HTR-8/SVneo (cell line): ENCODE results near the gene GPR179.
"Not testable (repeated sequence)": the region's sequence is repeated elsewhere in the genome, so short reads cannot be mapped to it uniquely, and the experiment has no call there.

ENCODE experiments used
- DNase-seq: peaks from one replicate; pipeline ENCODE4 v3.0.0; 2011; ENCODE audit warnings: low spot score, mixed read lengths; ENCODE audit not compliant: insufficient read length
- FAIRE-seq: peaks from 2 replicates; lab custom pipeline; 2011; peaks lifted over from hg19 to GRCh38; lab: Jason Lieb, UNC

Gene GPR179

GRCh38 chr17:38325221-38325851 lies 18.4 kb downstream of the GPR179 start:
- FAIRE-seq (no peak), DNase-seq (no peak)

- DNase-seq: no peak
- no peak for FAIRE-seq
Measured at GRCh38 chr17:38324772-38325171, 19.0 kb downstream of the GPR179 start.

- no peak for DNase-seq
- no peak for FAIRE-seq
Measured at GRCh38 chr17:38324141-38324697, 19.5 kb downstream of the GPR179 start.

- no peak for FAIRE-seq
- no peak for DNase-seq
Measured at GRCh38 chr17:38322897-38323296, 20.9 kb downstream of the GPR179 start.

GRCh38 chr17:38322156-38322779 lies 21.5 kb downstream of the GPR179 start:
- FAIRE-seq (no peak), DNase-seq (peak; percentile 78)

- DNase-seq (no peak), FAIRE-seq (no peak)
Measured at GRCh38 chr17:38320482-38320881, 23.3 kb downstream of the GPR179 start.

GRCh38 chr17:38317081-38317480 lies 26.7 kb downstream of the GPR179 start:
- DNase-seq (no peak), FAIRE-seq (no peak)

- FAIRE-seq (no peak), DNase-seq (no peak)
Measured at GRCh38 chr17:38315497-38315896, 28.3 kb downstream of the GPR179 start.

- peak; percentile 97 for DNase-seq
- FAIRE-seq: not testable (repeated sequence)
Measured at GRCh38 chr17:38296834-38297517, 46.8 kb downstream of the GPR179 start, which contains the start of gene MRPL45. Gene MRPL45, plus strand, starts transcription at chr17:38297168. Its CDS starts 16 bp downstream, at chr17:38297184.

GRCh38 chr17:38295602-38296365 lies 48.0 kb downstream of the GPR179 start:
- not testable (repeated sequence) for FAIRE-seq, DNase-seq

GRCh38 chr17:38289760-38290159 lies 54.0 kb downstream of the GPR179 start:
- FAIRE-seq, DNase-seq: not testable (repeated sequence)

- DNase-seq, FAIRE-seq: not testable (repeated sequence)
Measured at GRCh38 chr17:38288217-38288827, 55.4 kb downstream of the GPR179 start.

- DNase-seq, FAIRE-seq: not testable (repeated sequence)
Measured at GRCh38 chr17:38286501-38287091, 57.2 kb downstream of the GPR179 start.

- DNase-seq, FAIRE-seq: not testable (repeated sequence)
Measured at GRCh38 chr17:38285994-38286393, 57.8 kb downstream of the GPR179 start.
